Fibroblast of pulmonary artery (primary cell): Measurements from ENCODE around the gene AP1G2.
"Not testable (repeated sequence)": the region's sequence is repeated elsewhere in the genome, so short reads cannot be mapped to it uniquely, and the experiment has no call there.

ENCODE experiments used
- DNase-seq: peaks from one replicate; pipeline ENCODE4 v3.0.0-alpha.2; 2010; ENCODE audit warnings: low read depth
- H3K4me3 ChIP-seq: replicated peaks from 2 replicates; pipeline ENCODE4 v1.5.1; 2011; ENCODE audit warnings: low read depth, mild to moderate bottlenecking, control low read depth, low read length, moderate library complexity
- CTCF ChIP-seq: IDR thresholded peaks from 2 replicates; pipeline ENCODE4 v1.5.1; 2011; ENCODE audit warnings: mild to moderate bottlenecking, control low read depth, low read length, inconsistent platforms; ENCODE audit errors: missing control alignments

AP1G2 gene

GRCh38 chr14:23604148-23604547, 36.6 kb upstream of the AP1G2 start:
- DNase-seq, result no peak
- TF ChIP-seq CTCF, result no peak
- H3K4me3 ChIP-seq, result no peak overlapping the region

- no peak for DNase-seq
- no peak overlapping the region for H3K4me3 ChIP-seq
- no peak for TF ChIP-seq CTCF
Measured at GRCh38 chr14:23603103-23603502, 35.5 kb upstream of the AP1G2 start.

GRCh38 chr14:23602181-23603095, 34.8 kb upstream of the AP1G2 start:
- DNase-seq, result no peak
- H3K4me3 ChIP-seq, result no peak overlapping the region
- no peak for TF ChIP-seq CTCF

GRCh38 chr14:23601845-23602180, 34.2 kb upstream of the AP1G2 start:
- no peak for TF ChIP-seq CTCF
- no peak for DNase-seq
- H3K4me3 ChIP-seq, result no peak overlapping the region

GRCh38 chr14:23601424-23601823, 33.8 kb upstream of the AP1G2 start:
- DNase-seq, result no peak
- TF ChIP-seq CTCF, result no peak
- no peak overlapping the region for H3K4me3 ChIP-seq

GRCh38 chr14:23600806-23601205, 33.2 kb upstream of the AP1G2 start:
- no peak overlapping the region for H3K4me3 ChIP-seq
- TF ChIP-seq CTCF, result no peak
- no peak for DNase-seq

- no peak for TF ChIP-seq CTCF
- no peak for DNase-seq
- no peak overlapping the region for H3K4me3 ChIP-seq
Measured at GRCh38 chr14:23600322-23600707, 32.7 kb upstream of the AP1G2 start.

GRCh38 chr14:23594191-23594590, 26.6 kb upstream of the AP1G2 start:
- DNase-seq, H3K4me3 ChIP-seq: not testable (repeated sequence)
